B cell (primary cell): ENCODE data around the gene HHIPL1. TPM values are rescaled to one million over a fixed set of nuclear protein-coding genes. Genes with fewer than 3 reads are reported as not detected.

Experiments used
- ATAC-seq: fragments of 200-7000 bp; cut with Tn5 transposase; one replicate; pipeline ENCODE4 v1.10.0; 2021; ENCODE audit warnings: low read depth, mild to moderate bottlenecking, moderate number of reproducible peaks, moderate library complexity
- CTCF ChIA-PET: fragments of 350-600 bp; sonication (Branson Sonifier 250); formaldehyde crosslinking; loops from one replicate; lab custom pipeline; 2021; ENCODE audit warnings: antibody characterized with exemption, inconsistent platforms; lab: Charles Lee
- POLR2A ChIA-PET: fragments of 350-600 bp; sonication (Branson Sonifier 250); formaldehyde crosslinking; loops from one replicate; lab custom pipeline; 2021; ENCODE audit warnings: antibody characterized with exemption; lab: Charles Lee
- DNase-seq: peaks from one replicate; pipeline ENCODE4 v3.0.0; 2013
- H2AFZ ChIP-seq: 2 replicates; pipeline ENCODE4 v1.6.1; 2012; ENCODE audit warnings: mild to moderate bottlenecking, low read depth, low read length; ENCODE audit not compliant: insufficient read depth, poor library complexity, severe bottlenecking
- H3K27ac ChIP-seq, 2 donors: 1 replicate in 1 of 2; 2 replicates in 1 of 2; pipeline ENCODE4 v1.5.1; 2012 to 2013; ENCODE audit warnings: low read length in 2 of 2, mild to moderate bottlenecking in 2 of 2, moderate library complexity in 1 of 2
- H3K27me3 ChIP-seq, 4 experiments: fragments of 200-600 bp in 1 of 4; sonication (generic) in 1 of 4; replicated peaks in 1 of 4; 1 replicate in 2 of 4; 2 replicates in 2 of 4; pipeline versions ENCODE4 v1.6.1 to v1.7.0; 2013 to 2016; ENCODE audit warnings: low read length in 3 of 4, mild to moderate bottlenecking in 2 of 4, mixed read lengths in 1 of 4, moderate library complexity in 1 of 4; ENCODE audit not compliant: insufficient read depth in 4 of 4, control insufficient read depth in 3 of 4; ENCODE audit errors: control extremely low read depth in 1 of 4
- H3K36me3 ChIP-seq, 2 experiments: replicated peaks in 1 of 2; 1 replicate in 1 of 2; 2 replicates in 1 of 2; pipeline versions ENCODE4 v1.6.1 to v1.7.1; 2013; ENCODE audit warnings: low read length in 1 of 2; ENCODE audit not compliant: insufficient read depth in 2 of 2, control insufficient read depth in 1 of 2; ENCODE audit errors: control extremely low read depth in 1 of 2, extremely low read depth in 1 of 2
- H3K4me1 ChIP-seq, 2 donors: fragments of 200-600 bp in 1 of 2; sonication (generic) in 1 of 2; 1 replicate in 1 of 2; 2 replicates in 1 of 2; pipeline versions ENCODE4 v1.5.1 to v1.6.1; 2013 to 2017; ENCODE audit warnings: low read length in 2 of 2; ENCODE audit not compliant: control insufficient read depth in 2 of 2, insufficient read depth in 2 of 2
- H3K4me2 ChIP-seq: replicated peaks from 2 replicates; pipeline ENCODE3; 2012; ENCODE audit warnings: mild to moderate bottlenecking, low read depth, low read length; ENCODE audit not compliant: poor library complexity, severe bottlenecking
- H3K4me3 ChIP-seq, 5 experiments: fragments of 200-600 bp in 1 of 5; sonication (generic) in 1 of 5; 1 replicate in 3 of 5; 2 replicates in 2 of 5; pipeline versions ENCODE4 v1.5.1 to v1.7.0; 2011 to 2016; ENCODE audit warnings: low read length in 4 of 5, mild to moderate bottlenecking in 4 of 5, low read depth in 2 of 5, control low read depth in 1 of 5, moderate library complexity in 1 of 5; ENCODE audit not compliant: insufficient read depth in 1 of 5; ENCODE audit errors: control extremely low read depth in 1 of 5, extremely low read depth in 1 of 5
- H3K79me2 ChIP-seq: fragments of 200-600 bp; sonication (generic); one replicate; pipeline ENCODE4 v1.6.0; 2016; ENCODE audit warnings: low read length; ENCODE audit not compliant: control insufficient read depth, insufficient read depth
- H3K9ac ChIP-seq: fragments of 200-600 bp; sonication (generic); 2 replicates; pipeline ENCODE4 v1.6.1; 2017; ENCODE audit warnings: mild to moderate bottlenecking, low read length, moderate library complexity
- H3K9me3 ChIP-seq, 3 donors: one replicate each; pipeline versions ENCODE4 v1.6.1 to v1.7.1; 2013; ENCODE audit warnings: low read length in 2 of 3; ENCODE audit not compliant: control insufficient read depth in 2 of 3, insufficient read depth in 1 of 3; ENCODE audit errors: control extremely low read depth in 1 of 3
- H4K20me1 ChIP-seq: 2 replicates; pipeline ENCODE4 v1.6.0; 2012; ENCODE audit warnings: mild to moderate bottlenecking, low read length; ENCODE audit not compliant: insufficient read depth, control insufficient read depth, poor library complexity, severe bottlenecking
- H3K27ac Mint-ChIP-seq: one replicate; pipeline ENCODE4 v1.8.0; 2021; ENCODE audit warnings: mixed read lengths
- H3K27me3 Mint-ChIP-seq: one replicate; pipeline ENCODE4 v1.8.0; 2021; ENCODE audit warnings: mixed read lengths
- H3K4me1 Mint-ChIP-seq: one replicate; pipeline ENCODE4 v1.8.0; 2021; ENCODE audit warnings: mixed read lengths
- H3K4me3 Mint-ChIP-seq: one replicate; pipeline ENCODE4 v1.8.0; 2021; ENCODE audit warnings: mixed read lengths
- H3K9me3 Mint-ChIP-seq: one replicate; pipeline ENCODE4 v1.8.0; 2022; ENCODE audit warnings: mixed read lengths; ENCODE audit not compliant: insufficient read depth
- CTCF ChIP-seq: fragments of 200-600 bp; IDR thresholded peaks from one replicate; pipeline ENCODE4 v1.8.0; 2022; ENCODE audit warnings: antibody characterized with exemption, mild to moderate bottlenecking
- EZH2 ChIP-seq: IDR thresholded peaks from 2 replicates; pipeline ENCODE4 v1.6.1; 2012; ENCODE audit warnings: borderline replicate concordance, low read depth, mild to moderate bottlenecking, moderate library complexity, low read length; ENCODE audit not compliant: insufficient read depth, poor library complexity, severe bottlenecking
- WGBS: methylation state at CpG from one replicate; pipeline ENCODE4 v1.1.5; 2013; ENCODE audit warnings: missing lambda C conversion rate; ENCODE audit not compliant: insufficient coverage; 5-methylcytosine and 5-hydroxymethylcytosine counted together
- intact Hi-C: fragments of 100-400 bp; cut with micrococcal nuclease; formaldehyde crosslinking; loops from one replicate; pipeline ENCODE4 v1.10.0; 2022
- polyA plus RNA-seq: library from polyadenylated mRNA; depleted of rRNA; stranded (reverse); fragments of >200 nt; gene quantifications from 2 replicates; pipeline ENCODE4 v1.2.3, GENCODE V29; 2012
- total RNA-seq, 2 donors: library from RNA; stranded (reverse); fragments of 120-200 nt in 1 of 2; gene quantifications; 1 replicate in 1 of 2; 2 replicates in 1 of 2; pipeline versions ENCODE4 v1.2.3 to v1.2.4, GENCODE V29; 2013 to 2022

The HHIPL1 gene
- total and polyA plus RNA-seq, 2 donors (not counting 1 experiment from before 2014, with no cell fraction given), result not detected

GRCh38 chr14:99699085-99699760 is 54.3 kb downstream of the HHIPL1 start:
- H3K9me3 ChIP-seq, result peaks cover 0 to 15% (median 13%) of the 10 kb centered on the region in 3 donors
- H3K4me1 ChIP-seq, result no peaks in the 10 kb centered on the region
- ChIA-PET POLR2A (no interaction called here), CTCF (no interaction called here)
- no peaks in the 10 kb centered on the region for H3K36me3 ChIP-seq
- peaks cover 6% of the 10 kb centered on the region for H3K9me3 Mint-ChIP-seq
- no peak overlapping the region for H3K27ac Mint-ChIP-seq
- ATAC-seq, result no peak
- no peak overlapping the region for H3K4me2 ChIP-seq
- WGBS, result 83% methylated on average over 4 of the region's 12 CpGs
- no peak overlapping the region for H2AFZ ChIP-seq
- no peak overlapping the region for H3K27ac ChIP-seq
- peaks cover 44% of the 10 kb centered on the region for H3K27me3 Mint-ChIP-seq
- H3K4me3 ChIP-seq, result no peak overlapping the region
- no peak overlapping the region for H3K9ac ChIP-seq
- no peak overlapping the region for H3K4me3 Mint-ChIP-seq
- H3K4me1 Mint-ChIP-seq, result no peaks in the 10 kb centered on the region
- H4K20me1 ChIP-seq, result no peaks in the 10 kb centered on the region
- no peak for DNase-seq
- peaks cover 0 to 4% (median 0%) of the 10 kb centered on the region in 4 experiments for H3K27me3 ChIP-seq
- no peak for TF ChIP-seq EZH2
- no peak for TF ChIP-seq CTCF
- intact Hi-C loops, result no loop called here
- H3K79me2 ChIP-seq, result no peaks in the 10 kb centered on the region

- Histone ChIP-seq H3K9me3 (peaks cover 0 to 18% (median 13%) of the 10 kb centered on the region in 3 donors), H3K27ac (no peak overlapping the region), H3K79me2 (no peaks in the 10 kb centered on the region), H3K36me3 (no peaks in the 10 kb centered on the region), H3K27me3 (peaks cover 0 to 4% (median 0%) of the 10 kb centered on the region in 4 experiments), H4K20me1 (no peaks in the 10 kb centered on the region), H2AFZ (no peak overlapping the region), H3K9ac (no peak overlapping the region), H3K4me1 (no peaks in the 10 kb centered on the region), H3K4me3 (no peak overlapping the region), H3K4me2 (no peak overlapping the region)
- no peaks in the 10 kb centered on the region for H3K4me1 Mint-ChIP-seq
- ATAC-seq, result no peak
- 96% methylated on average over 15 of the region's 16 CpGs for WGBS
- H3K27me3 Mint-ChIP-seq, result peaks cover 45% of the 10 kb centered on the region
- POLR2A ChIA-PET, result no interaction called here
- TF ChIP-seq CTCF, result no peak
- no peak for TF ChIP-seq EZH2
- peaks cover 6% of the 10 kb centered on the region for H3K9me3 Mint-ChIP-seq
- intact Hi-C loops, result no loop called here
- CTCF ChIA-PET, result no interaction called here
- no peak for DNase-seq
- no peak overlapping the region for H3K27ac Mint-ChIP-seq
- no peak overlapping the region for H3K4me3 Mint-ChIP-seq
Measured at GRCh38 chr14:99699861-99700260, 54.9 kb downstream of the HHIPL1 start.
